ENCODE data around the gene PKNOX2.

PKNOX2 gene

DNA sequence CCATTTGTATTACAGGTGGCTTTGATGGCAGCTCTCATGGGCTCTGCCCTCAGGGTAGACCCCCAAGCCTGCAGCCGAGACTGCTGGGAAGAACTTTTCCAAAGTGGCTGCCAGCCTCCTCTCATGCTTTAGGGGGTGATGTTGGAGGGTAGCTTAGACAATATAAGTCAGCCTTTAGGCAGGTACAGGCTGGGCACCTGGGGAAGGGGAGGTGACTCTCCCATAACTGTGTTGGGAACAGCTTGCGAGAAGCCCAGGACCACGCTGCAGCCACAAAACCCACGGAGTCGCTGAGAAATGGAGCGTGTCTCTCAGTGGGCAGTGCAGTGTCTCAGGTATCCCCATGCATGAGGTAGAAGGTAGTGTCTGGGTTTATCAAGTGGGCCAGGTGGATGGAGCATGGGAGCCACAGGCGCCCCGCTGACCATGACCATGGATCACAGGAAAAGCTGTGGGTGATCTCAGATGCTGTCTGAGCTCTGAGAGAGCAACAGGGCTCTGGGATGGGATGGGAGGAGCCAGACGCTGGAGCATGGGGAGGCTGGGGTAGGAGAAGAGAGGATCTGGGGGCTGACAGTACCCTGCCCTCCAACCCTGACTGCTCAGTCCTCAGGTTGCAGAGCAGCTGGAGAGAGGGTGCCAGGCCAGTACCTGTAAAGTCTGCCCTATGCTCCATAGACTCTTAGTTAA is 216.3 kb downstream of the PKNOX2 start:
- Histone ChIP-seq H2BK120ac (ENCODE audit: insufficient read depth, low read length, poor library complexity) (no peak overlapping the region), H3K79me2 (ENCODE audit: control insufficient read depth, insufficient read depth, low read length, poor library complexity) (no peaks in the 10 kb centered on the region), H3K27me3 (ENCODE audit: insufficient read depth, low read length) (no peaks in the 10 kb centered on the region), H3K14ac (ENCODE audit: low read length) (no peak overlapping the region), H4K8ac (ENCODE audit: low read depth, low read length) (no peak overlapping the region), H3K4me1 (ENCODE audit: control insufficient read depth in 1 of 2, insufficient read depth in 2 of 2, low read length in 2 of 2) (no peaks in the 10 kb centered on the region), H4K91ac (ENCODE audit: low read depth, low read length) (no peak overlapping the region), H2BK12ac (ENCODE audit: low read length) (no peak overlapping the region), H3K4me2 (ENCODE audit: low read length) (no peak overlapping the region), H3K4me3 (ENCODE audit: low read depth, low read length) (no peak overlapping the region), H3K79me1 (ENCODE audit: low read length) (no peaks in the 10 kb centered on the region), H3K9ac (ENCODE audit: low read length) (no peak overlapping the region), H3K18ac (ENCODE audit: low read length) (no peak overlapping the region), H3K27ac (ENCODE audit: low read depth, low read length) (no peak overlapping the region), H3K4ac (ENCODE audit: low read depth, low read length) (no peak overlapping the region), H2BK5ac (ENCODE audit: low read depth, low read length, poor library complexity) (no peak overlapping the region), H3K23ac (ENCODE audit: low read length) (no peak overlapping the region), H3K9me3 (ENCODE audit: insufficient read depth, low read depth, low read length) (no peaks in the 10 kb centered on the region), H3K36me3 (ENCODE audit: control insufficient read depth in 1 of 2, insufficient read depth in 2 of 2, low read length in 2 of 2) (no peaks in the 10 kb centered on the region), H2AFZ (ENCODE audit: insufficient read depth, low read length, poor library complexity) (no peak overlapping the region), H4K12ac (ENCODE audit: low read depth, low read length) (no peak overlapping the region), H2AK5ac (ENCODE audit: low read length) (no peak overlapping the region)
- WGBS (ENCODE audit: extremely low coverage, insufficient coverage, insufficient read length): no CpG with 5 or more reads among the region's 9 CpGs
- no peak for DNase-seq

DNA sequence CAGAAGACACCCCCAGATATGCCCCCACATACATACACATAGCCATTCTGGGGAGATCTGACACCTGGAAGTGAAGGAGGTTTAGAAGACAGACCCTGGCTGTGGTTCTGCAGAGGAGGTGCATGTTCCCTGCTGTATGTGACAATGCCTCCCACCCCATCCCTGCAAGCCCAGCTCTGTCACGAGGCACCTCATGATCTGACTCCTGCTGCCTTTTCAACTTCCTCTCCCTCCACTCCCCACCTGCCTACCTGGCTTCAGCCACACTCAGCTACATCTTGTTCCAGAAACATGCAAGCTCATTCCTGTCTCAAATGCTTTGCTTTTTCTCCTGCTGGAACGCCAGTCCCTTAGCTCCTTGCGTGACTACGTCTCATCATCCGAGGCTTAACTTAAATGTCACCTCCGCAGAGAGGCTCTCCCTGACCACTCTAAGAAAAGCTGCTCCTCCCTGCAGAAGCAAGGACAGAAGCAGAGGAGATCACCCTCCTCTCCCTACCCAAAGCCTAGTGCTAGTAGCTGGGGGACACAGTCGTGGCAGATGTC is 217.0 kb downstream of the PKNOX2 start:
- H3K18ac ChIP-seq (ENCODE audit: low read length): no peak overlapping the region
- H2BK120ac ChIP-seq (ENCODE audit: insufficient read depth, low read length, poor library complexity): no peak overlapping the region
- no peak overlapping the region for H3K27ac ChIP-seq (ENCODE audit: low read depth, low read length)
- no peaks in the 10 kb centered on the region for H3K79me1 ChIP-seq (ENCODE audit: low read length)
- no peak overlapping the region for H3K9ac ChIP-seq (ENCODE audit: low read length)
- no peaks in the 10 kb centered on the region for H3K36me3 ChIP-seq (ENCODE audit: control insufficient read depth in 1 of 2, insufficient read depth in 2 of 2, low read length in 2 of 2)
- no peak for DNase-seq
- no peak overlapping the region for H3K4ac ChIP-seq (ENCODE audit: low read depth, low read length)
- H3K79me2 ChIP-seq (ENCODE audit: control insufficient read depth, insufficient read depth, low read length, poor library complexity): no peaks in the 10 kb centered on the region
- no peak overlapping the region for H3K14ac ChIP-seq (ENCODE audit: low read length)
- no peak overlapping the region for H4K91ac ChIP-seq (ENCODE audit: low read depth, low read length)
- H3K23ac ChIP-seq (ENCODE audit: low read length): no peak overlapping the region
- H3K27me3 ChIP-seq (ENCODE audit: insufficient read depth, low read length): no peaks in the 10 kb centered on the region
- H2BK12ac ChIP-seq (ENCODE audit: low read length): no peak overlapping the region
- H2BK5ac ChIP-seq (ENCODE audit: low read depth, low read length, poor library complexity): no peak overlapping the region
- H2AK5ac ChIP-seq (ENCODE audit: low read length): no peak overlapping the region
- no peak overlapping the region for H3K4me2 ChIP-seq (ENCODE audit: low read length)
- no peak overlapping the region for H4K8ac ChIP-seq (ENCODE audit: low read depth, low read length)
- no peak overlapping the region for H3K4me3 ChIP-seq (ENCODE audit: low read depth, low read length)
- H2AFZ ChIP-seq (ENCODE audit: insufficient read depth, low read length, poor library complexity): no peak overlapping the region
- H3K9me3 ChIP-seq (ENCODE audit: insufficient read depth, low read depth, low read length): no peaks in the 10 kb centered on the region
- H3K4me1 ChIP-seq (ENCODE audit: control insufficient read depth in 1 of 2, insufficient read depth in 2 of 2, low read length in 2 of 2): no peaks in the 10 kb centered on the region
- no peak overlapping the region for H4K12ac ChIP-seq (ENCODE audit: low read depth, low read length)
- WGBS (ENCODE audit: extremely low coverage, insufficient coverage, insufficient read length): no CpG with 5 or more reads among the region's 7 CpGs

DNA sequence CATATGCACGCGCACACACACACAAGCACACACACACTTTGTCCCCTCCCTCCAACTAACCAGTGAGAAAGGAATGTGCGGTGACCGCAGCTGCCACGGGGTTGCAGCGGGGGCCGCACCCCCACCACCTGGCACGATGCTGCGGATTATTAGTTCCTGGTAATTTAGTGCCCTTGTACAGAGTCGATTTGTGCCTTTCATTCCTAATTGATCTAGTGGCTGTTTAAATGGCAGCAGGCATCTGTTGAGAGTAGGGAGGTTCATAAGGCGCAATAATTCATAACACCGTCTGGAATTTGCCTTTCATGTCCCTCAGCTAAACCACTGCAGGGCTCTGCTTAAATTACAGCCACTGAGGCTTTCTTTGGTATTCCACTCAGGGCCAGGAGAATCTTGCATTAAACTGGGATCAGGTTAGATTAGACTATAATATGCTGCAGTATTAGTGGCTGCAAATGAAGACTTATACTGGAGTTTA is 217.8 kb downstream of the PKNOX2 start:
- Histone ChIP-seq H3K4me3 (ENCODE audit: low read depth, low read length) (no peak overlapping the region), H4K12ac (ENCODE audit: low read depth, low read length) (no peak overlapping the region), H4K8ac (ENCODE audit: low read depth, low read length) (no peak overlapping the region), H3K9ac (ENCODE audit: low read length) (no peak overlapping the region), H2BK5ac (ENCODE audit: low read depth, low read length, poor library complexity) (no peak overlapping the region), H2AFZ (ENCODE audit: insufficient read depth, low read length, poor library complexity) (no peak overlapping the region), H3K27ac (ENCODE audit: low read depth, low read length) (no peak overlapping the region), H3K23ac (ENCODE audit: low read length) (no peak overlapping the region), H3K79me2 (ENCODE audit: control insufficient read depth, insufficient read depth, low read length, poor library complexity) (no peaks in the 10 kb centered on the region), H3K14ac (ENCODE audit: low read length) (no peak overlapping the region), H3K4me2 (ENCODE audit: low read length) (no peak overlapping the region), H2BK120ac (ENCODE audit: insufficient read depth, low read length, poor library complexity) (no peak overlapping the region), H3K9me3 (ENCODE audit: insufficient read depth, low read depth, low read length) (no peaks in the 10 kb centered on the region), H3K4me1 (ENCODE audit: control insufficient read depth in 1 of 2, insufficient read depth in 2 of 2, low read length in 2 of 2) (peaks cover 5% of the 10 kb centered on the region in 2 experiments), H3K36me3 (ENCODE audit: control insufficient read depth in 1 of 2, insufficient read depth in 2 of 2, low read length in 2 of 2) (no peaks in the 10 kb centered on the region), H4K91ac (ENCODE audit: low read depth, low read length) (no peak overlapping the region), H3K18ac (ENCODE audit: low read length) (no peak overlapping the region), H2BK12ac (ENCODE audit: low read length) (no peak overlapping the region), H3K4ac (ENCODE audit: low read depth, low read length) (no peak overlapping the region), H2AK5ac (ENCODE audit: low read length) (no peak overlapping the region), H3K27me3 (ENCODE audit: insufficient read depth, low read length) (no peaks in the 10 kb centered on the region), H3K79me1 (ENCODE audit: low read length) (no peaks in the 10 kb centered on the region)
- DNase-seq: no peak
- no CpG with 5 or more reads among the region's 12 CpGs for WGBS (ENCODE audit: extremely low coverage, insufficient coverage, insufficient read length)

DNA sequence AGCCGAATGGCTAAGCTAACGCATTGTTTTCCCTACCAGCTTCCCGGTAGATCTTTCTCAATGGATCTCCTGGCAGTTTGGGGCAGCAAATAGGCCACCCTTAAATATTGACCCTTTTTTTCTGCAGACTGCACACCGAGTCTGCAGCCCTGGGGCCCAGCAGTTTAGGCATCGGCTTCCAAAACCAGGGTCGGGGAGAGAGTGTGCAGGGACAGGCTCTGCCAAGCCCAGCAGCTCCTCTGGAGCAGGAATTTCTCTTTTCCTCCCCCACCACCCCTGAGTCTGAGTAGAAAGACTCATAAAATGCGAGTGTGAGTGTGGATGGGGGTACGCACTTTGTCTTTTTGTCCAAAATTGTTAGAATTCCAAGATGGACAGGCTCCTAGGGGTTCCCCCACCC is 218.3 kb downstream of the PKNOX2 start:
- H4K8ac ChIP-seq (ENCODE audit: low read depth, low read length): no peak overlapping the region
- no peak overlapping the region for H2BK120ac ChIP-seq (ENCODE audit: insufficient read depth, low read length, poor library complexity)
- H3K4me3 ChIP-seq (ENCODE audit: low read depth, low read length): no peak overlapping the region
- peaks cover 5% of the 10 kb centered on the region in 2 experiments for H3K4me1 ChIP-seq (ENCODE audit: control insufficient read depth in 1 of 2, insufficient read depth in 2 of 2, low read length in 2 of 2)
- no peak overlapping the region for H3K9ac ChIP-seq (ENCODE audit: low read length)
- WGBS (ENCODE audit: extremely low coverage, insufficient coverage, insufficient read length): no CpG with 5 or more reads among the region's 8 CpGs
- no peaks in the 10 kb centered on the region for H3K79me2 ChIP-seq (ENCODE audit: control insufficient read depth, insufficient read depth, low read length, poor library complexity)
- H3K79me1 ChIP-seq (ENCODE audit: low read length): no peaks in the 10 kb centered on the region
- no peak overlapping the region for H3K18ac ChIP-seq (ENCODE audit: low read length)
- H4K12ac ChIP-seq (ENCODE audit: low read depth, low read length): no peak overlapping the region
- no peak for DNase-seq
- no peak overlapping the region for H2AK5ac ChIP-seq (ENCODE audit: low read length)
- H3K36me3 ChIP-seq (ENCODE audit: control insufficient read depth in 1 of 2, insufficient read depth in 2 of 2, low read length in 2 of 2): no peaks in the 10 kb centered on the region
- no peak overlapping the region for H3K27ac ChIP-seq (ENCODE audit: low read depth, low read length)
- no peak overlapping the region for H3K14ac ChIP-seq (ENCODE audit: low read length)
- H2BK12ac ChIP-seq (ENCODE audit: low read length): no peak overlapping the region
- no peak overlapping the region for H3K23ac ChIP-seq (ENCODE audit: low read length)
- no peaks in the 10 kb centered on the region for H3K9me3 ChIP-seq (ENCODE audit: insufficient read depth, low read depth, low read length)
- no peak overlapping the region for H4K91ac ChIP-seq (ENCODE audit: low read depth, low read length)
- H3K4me2 ChIP-seq (ENCODE audit: low read length): no peak overlapping the region
- no peaks in the 10 kb centered on the region for H3K27me3 ChIP-seq (ENCODE audit: insufficient read depth, low read length)
- H2AFZ ChIP-seq (ENCODE audit: insufficient read depth, low read length, poor library complexity): no peak overlapping the region
- H3K4ac ChIP-seq (ENCODE audit: low read depth, low read length): no peak overlapping the region
- H2BK5ac ChIP-seq (ENCODE audit: low read depth, low read length, poor library complexity): no peak overlapping the region
